H1 (cell line): ENCODE measurements around the gene PLCL2. TPM values are rescaled to one million over a fixed set of nuclear protein-coding genes. Genes with fewer than 3 reads are reported as not detected.

Experiments used
- CTCF ChIA-PET: fragments of 300-600 bp; sonication (Branson Sonifier 250); formaldehyde crosslinking; loops from one replicate; lab custom pipeline; 2021; ENCODE audit not compliant: partially characterized antibody; lab: Charles Lee
- POLR2A ChIA-PET: fragments of 300-600 bp; sonication (Branson Sonifier 250); formaldehyde crosslinking; loops from one replicate; lab custom pipeline; 2021; ENCODE audit warnings: inconsistent platforms; ENCODE audit not compliant: partially characterized antibody; lab: Charles Lee
- DNase-seq, 2 experiments: peaks; one replicate each; pipeline versions ENCODE4 v3.0.0 to v3.0.0-alpha.2; 2010 to 2022; ENCODE audit warnings: low spot score in 2 of 2, low read depth in 1 of 2, mixed read lengths in 1 of 2
- FAIRE-seq: peaks from 2 replicates; lab custom pipeline; 2011; peaks lifted over from hg19 to GRCh38; lab: Jason Lieb, UNC
- H2AFZ ChIP-seq: 2 replicates; pipeline ENCODE4 v1.8.1; 2012; ENCODE audit warnings: low read length, inconsistent platforms
- H2AK5ac ChIP-seq: 2 replicates; pipeline ENCODE4 v1.6.1; 2013; ENCODE audit warnings: low read depth, low read length
- H2BK120ac ChIP-seq: replicated peaks from 2 replicates; pipeline ENCODE3; 2013; ENCODE audit warnings: low read depth, low read length, inconsistent platforms
- H2BK12ac ChIP-seq: 2 replicates; pipeline ENCODE4 v1.6.1; 2013; ENCODE audit warnings: low read depth, low read length
- H2BK15ac ChIP-seq: 2 replicates; pipeline ENCODE4 v1.6.1; 2013; ENCODE audit warnings: low read length
- H2BK20ac ChIP-seq: 2 replicates; pipeline ENCODE4 v1.6.1; 2013; ENCODE audit warnings: low read length
- H2BK5ac ChIP-seq: 2 replicates; pipeline ENCODE4 v1.6.1; 2013; ENCODE audit warnings: low read depth, low read length
- H3K14ac ChIP-seq: 2 replicates; pipeline ENCODE4 v1.6.1; 2013; ENCODE audit warnings: inconsistent platforms; ENCODE audit not compliant: insufficient read length
- H3K18ac ChIP-seq: 2 replicates; pipeline ENCODE4 v1.6.1; 2013; ENCODE audit warnings: low read length; ENCODE audit errors: extremely low read depth
- H3K23ac ChIP-seq: 2 replicates; pipeline ENCODE4 v1.6.1; 2013; ENCODE audit warnings: inconsistent platforms; ENCODE audit not compliant: insufficient read length
- H3K23me2 ChIP-seq: 2 replicates; pipeline ENCODE4 v1.6.1; 2013; ENCODE audit warnings: low read depth, low read length
- H3K27ac ChIP-seq: 2 replicates; pipeline ENCODE4 v1.6.1; 2011; ENCODE audit warnings: low read depth, low read length, inconsistent platforms
- H3K27me3 ChIP-seq, 4 experiments: replicated peaks in 1 of 4; 1 replicate in 1 of 4; 2 replicates in 3 of 4; pipeline versions ENCODE4 v1.6.1 to v1.8.1; 2011 to 2013; ENCODE audit warnings: low read length in 3 of 4, mild to moderate bottlenecking in 3 of 4, inconsistent platforms in 2 of 4, mixed read lengths in 2 of 4, moderate library complexity in 1 of 4; ENCODE audit not compliant: control insufficient read depth in 3 of 4, insufficient read depth in 3 of 4; ENCODE audit errors: extremely low read depth in 1 of 4
- H3K36me3 ChIP-seq, 4 experiments: 2 replicates each; pipeline versions ENCODE4 v1.6.1 to v1.8.1; 2011 to 2013; ENCODE audit warnings: mild to moderate bottlenecking in 4 of 4, low read length in 3 of 4, moderate library complexity in 2 of 4, control low read depth in 1 of 4, inconsistent platforms in 1 of 4; ENCODE audit not compliant: insufficient read depth in 4 of 4, control insufficient read depth in 2 of 4
- H3K4ac ChIP-seq: replicated peaks from 2 replicates; pipeline ENCODE3; 2013; ENCODE audit warnings: low read length, low read depth, mixed read lengths, inconsistent platforms; ENCODE audit not compliant: insufficient read length
- H3K4me1 ChIP-seq, 4 experiments: replicated peaks in 1 of 4; 1 replicate in 1 of 4; 2 replicates in 3 of 4; pipeline versions ENCODE4 v1.6.1 to v1.8.1; 2011 to 2013; ENCODE audit warnings: low read length in 3 of 4, inconsistent platforms in 2 of 4, mixed read lengths in 1 of 4; ENCODE audit not compliant: insufficient read depth in 4 of 4, control insufficient read depth in 3 of 4
- H3K4me2 ChIP-seq, 2 experiments: 2 replicates each; pipeline versions ENCODE4 v1.6.1 to v1.8.1; 2011 to 2013; ENCODE audit warnings: low read depth in 2 of 2, low read length in 2 of 2, control low read depth in 1 of 2, inconsistent platforms in 1 of 2, mild to moderate bottlenecking in 1 of 2; ENCODE audit not compliant: insufficient read depth in 1 of 2
- H3K4me3 ChIP-seq, 4 experiments: fragments of 200-600, 300-600 bp in 1 of 4; sonication (generic), shearing (Covaris generic), sonication (Bioruptor Twin) in 1 of 4; 2 replicates each; pipeline versions ENCODE4 v1.5.1 to v1.8.1; 2011 to 2016; ENCODE audit warnings: low read length in 4 of 4, low read depth in 3 of 4, control low read depth in 2 of 4, inconsistent platforms in 2 of 4, mild to moderate bottlenecking in 2 of 4, mixed read lengths in 1 of 4, moderate library complexity in 1 of 4; ENCODE audit not compliant: insufficient read depth in 2 of 4; ENCODE audit errors: extremely low read depth in 1 of 4
- H3K56ac ChIP-seq: replicated peaks from 2 replicates; pipeline ENCODE3; 2013; ENCODE audit warnings: low read depth, mild to moderate bottlenecking, mixed read lengths, low read length, inconsistent platforms; ENCODE audit not compliant: insufficient read length
- H3K79me1 ChIP-seq: 2 replicates; pipeline ENCODE4 v1.6.1; 2013; ENCODE audit warnings: low read depth, low read length, control low read depth
- H3K79me2 ChIP-seq, 2 experiments: 2 replicates each; pipeline versions ENCODE4 v1.6.1 to v1.8.1; 2012 to 2013; ENCODE audit warnings: low read length in 2 of 2, mild to moderate bottlenecking in 2 of 2, inconsistent platforms in 1 of 2; ENCODE audit not compliant: insufficient read depth in 2 of 2, control insufficient read depth in 1 of 2
- H3K9ac ChIP-seq, 4 experiments: replicated peaks in 1 of 4; 1 replicate in 1 of 4; 2 replicates in 3 of 4; pipeline versions ENCODE4 v1.6.1 to v1.8.1; 2011 to 2013; ENCODE audit warnings: low read depth in 3 of 4, low read length in 3 of 4, control low read depth in 2 of 4, mild to moderate bottlenecking in 2 of 4, moderate library complexity in 2 of 4, inconsistent platforms in 1 of 4; ENCODE audit errors: extremely low read depth in 1 of 4
- H3K9me3 ChIP-seq, 2 experiments: 2 replicates each; pipeline versions ENCODE4 v1.6.1 to v1.8.1; 2012 to 2013; ENCODE audit warnings: mild to moderate bottlenecking in 2 of 2, moderate library complexity in 2 of 2, control low read depth in 1 of 2, inconsistent platforms in 1 of 2, low read depth in 1 of 2, low read length in 1 of 2, mixed read lengths in 1 of 2; ENCODE audit not compliant: insufficient read depth in 2 of 2
- H4K20me1 ChIP-seq, 2 experiments: replicated peaks in 1 of 2; 2 replicates each; pipeline versions ENCODE3 to v1.8.1; 2011 to 2013; ENCODE audit warnings: inconsistent platforms in 2 of 2, low read length in 2 of 2, mild to moderate bottlenecking in 1 of 2; ENCODE audit not compliant: insufficient read depth in 2 of 2, control insufficient read depth in 1 of 2
- H4K5ac ChIP-seq: 2 replicates; pipeline ENCODE4 v1.6.1; 2013; ENCODE audit warnings: low read length, low read depth, mixed read lengths, inconsistent platforms; ENCODE audit not compliant: insufficient read length
- H4K8ac ChIP-seq: 2 replicates; pipeline ENCODE4 v1.8.0; 2013; ENCODE audit warnings: mild to moderate bottlenecking, moderate library complexity, low read length, inconsistent platforms; ENCODE audit not compliant: insufficient read depth; ENCODE audit errors: extremely low read depth
- H4K91ac ChIP-seq: replicated peaks from 2 replicates; pipeline ENCODE3; 2013; ENCODE audit warnings: low read length, mixed read lengths, inconsistent platforms; ENCODE audit not compliant: insufficient read length
- BACH1 ChIP-seq: IDR thresholded peaks from 2 replicates; pipeline ENCODE4 v1.6.1; 2012; ENCODE audit warnings: low read length, improper control_type of control experiment
- CREB1 ChIP-seq: IDR thresholded peaks from 2 replicates; pipeline ENCODE4 v1.6.1; 2012; ENCODE audit warnings: inconsistent platforms
- CTBP2 ChIP-seq: IDR thresholded peaks from 2 replicates; pipeline ENCODE4 v1.7.0; 2011; ENCODE audit warnings: borderline replicate concordance, mild to moderate bottlenecking, moderate library complexity, mixed read lengths, low read length; ENCODE audit not compliant: insufficient read depth, insufficient read length
- EZH2 ChIP-seq: fragments of 200-600 bp; sonication (generic); IDR thresholded peaks from 2 replicates; pipeline ENCODE4 v1.7.1; 2012; ENCODE audit warnings: low read depth, mild to moderate bottlenecking, moderate library complexity, low read length, inconsistent platforms; ENCODE audit not compliant: severe bottlenecking
- FOSL1 ChIP-seq: IDR thresholded peaks from 2 replicates; pipeline ENCODE4 v1.6.1; 2011; ENCODE audit warnings: mild to moderate bottlenecking, low read depth, low read length, moderate library complexity; ENCODE audit not compliant: insufficient read depth
- GTF2F1 ChIP-seq: IDR thresholded peaks from 2 replicates; pipeline ENCODE4 v1.6.1; 2012; ENCODE audit warnings: low read depth, low read length, improper control_type of control experiment, borderline replicate concordance
- JUN ChIP-seq: IDR thresholded peaks from 2 replicates; pipeline ENCODE4 v1.6.1; 2011; ENCODE audit warnings: low read depth, mild to moderate bottlenecking, improper control_type of control experiment, low read length
- MAFK ChIP-seq: IDR thresholded peaks from 2 replicates; pipeline ENCODE4 v1.6.1; 2012; ENCODE audit warnings: low read depth, mild to moderate bottlenecking, improper control_type of control experiment, low read length
- PHF8 ChIP-seq: fragments of 200-600 bp; sonication (generic); conservative IDR thresholded peaks from 2 replicates; pipeline ENCODE4 v1.7.1; 2012; ENCODE audit warnings: low read depth, mild to moderate bottlenecking, inconsistent platforms, low read length, moderate library complexity
- RAD21 ChIP-seq, 2 experiments: IDR thresholded peaks in 1 of 2; conservative IDR thresholded peaks in 1 of 2; 2 replicates each; pipeline ENCODE4 v1.6.1; 2011; ENCODE audit warnings: low read depth in 2 of 2, low read length in 2 of 2, improper control_type of control experiment in 1 of 2, inconsistent platforms in 1 of 2, mild to moderate bottlenecking in 1 of 2, moderate library complexity in 1 of 2
- SIRT6 ChIP-seq: IDR thresholded peaks from one replicate; pipeline ENCODE4 v1.7.1; 2012; ENCODE audit warnings: low read length, inconsistent platforms
- SUZ12 ChIP-seq: fragments of 200-600 bp; sonication (generic); IDR thresholded peaks from 2 replicates; pipeline ENCODE4 v1.6.1; 2012; ENCODE audit warnings: mild to moderate bottlenecking, inconsistent platforms, low read length, moderate library complexity, mixed read lengths
- TBP ChIP-seq: IDR thresholded peaks from 2 replicates; pipeline ENCODE4 v1.6.1; 2011; ENCODE audit warnings: low read depth, low read length, improper control_type of control experiment
- TCF12 ChIP-seq: IDR thresholded peaks from 2 replicates; pipeline ENCODE4 v1.6.1; 2011; ENCODE audit warnings: low read depth, mild to moderate bottlenecking, low read length
- WGBS, 2 experiments: shearing (Covaris generic) in 1 of 2; methylation state at CpG; one replicate each; pipeline versions ENCODE4 v1.1.6 to v1.1.7; 2013 to 2015; ENCODE audit warnings: low lambda C conversion rate in 2 of 2, mixed read lengths in 2 of 2, inconsistent platforms in 1 of 2, low coverage in 1 of 2, missing lambda C conversion rate in 1 of 2; ENCODE audit not compliant: insufficient replicate concordance in 2 of 2, insufficient coverage in 1 of 2, insufficient read length in 1 of 2; ENCODE audit errors: extremely low coverage in 1 of 2, missing lambda C conversion rate in 1 of 2; 5-methylcytosine and 5-hydroxymethylcytosine counted together
- polyA plus RNA-seq, 7 experiments: library from polyadenylated mRNA; depleted of rRNA in 3 of 7; stranded (reverse) in 5 of 7; unstranded in 2 of 7; fragments of >200 nt in 5 of 7; fragments of 200-250 nt in 2 of 7; gene quantifications; 1 replicate in 5 of 7; 2 replicates in 1 of 7; 4 replicates in 1 of 7; pipeline versions ENCODE4 v1.2.1 to v1.2.3, GENCODE V29; 2011 to 2013; ENCODE audit warnings: missing spikeins in 2 of 7, mixed read lengths in 2 of 7
- total RNA-seq: library from RNA; stranded (reverse); fragmentation: NEBNext Ultra II Directional; extraction: Animal tissue kit (Norgen Biotek cat#: 25700); gene quantifications from 2 replicates; pipeline ENCODE4 v1.2.1, GENCODE V29; 2021

PLCL2 gene
- total and polyA plus RNA-seq, 2 of the 8 experiments (the other 6 are each of a cell fraction or from before 2014, with no cell fraction given), result 3.5 to 6.8 TPM

DNA sequence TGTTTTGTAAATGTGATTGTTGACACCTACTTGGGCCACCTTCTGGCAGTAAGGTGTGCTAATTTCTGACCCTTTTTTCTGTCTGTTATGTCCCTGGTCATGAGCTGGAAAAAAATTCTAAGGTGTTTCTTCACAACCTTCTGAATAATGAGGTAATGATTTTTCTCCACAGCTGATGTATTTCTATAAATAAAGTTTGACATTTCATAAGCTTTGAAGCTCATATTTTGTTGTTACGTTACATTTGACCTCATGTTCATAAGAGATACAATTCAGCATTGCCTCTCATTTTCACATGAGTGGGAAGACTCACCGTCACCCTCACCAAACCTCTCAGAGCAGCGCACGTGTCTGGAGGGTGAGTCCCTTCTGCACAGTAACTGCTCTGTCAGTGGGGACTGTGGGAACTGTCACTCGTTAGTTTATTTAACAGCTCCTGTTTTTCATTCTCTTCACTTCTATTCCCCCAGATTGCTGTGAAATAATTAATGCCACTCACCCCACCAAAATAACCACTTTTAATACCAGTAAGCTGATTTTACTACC, 140.9 kb downstream of the PLCL2 start:
- H3K4ac ChIP-seq, result no peak overlapping the region
- POLR2A ChIA-PET, result no interaction called here
- H3K23ac ChIP-seq, result no peak overlapping the region
- H3K36me3 ChIP-seq, result no peaks in the 10 kb centered on the region
- H3K27ac ChIP-seq, result no peak overlapping the region
- 91% methylated on average over 5 of the region's 5 CpGs; no CpG with 5 or more reads in 1 of the 2 experiments for WGBS, 2 experiments
- H2BK12ac ChIP-seq, result no peak overlapping the region
- DNase-seq (no peak), FAIRE-seq (no peak)
- H2AFZ ChIP-seq, result no peak overlapping the region
- H3K14ac ChIP-seq, result no peak overlapping the region
- no peak overlapping the region for H2BK15ac ChIP-seq
- H4K91ac ChIP-seq, result no peak overlapping the region
- H3K23me2 ChIP-seq, result no peaks in the 10 kb centered on the region
- no peak overlapping the region for H4K8ac ChIP-seq
- H4K20me1 ChIP-seq, result no peaks in the 10 kb centered on the region
- H3K79me1 ChIP-seq, result no peaks in the 10 kb centered on the region
- H2AK5ac ChIP-seq, result no peak overlapping the region
- no peak overlapping the region for H3K4me3 ChIP-seq
- H3K9ac ChIP-seq, result no peak overlapping the region
- no peaks in the 10 kb centered on the region for H3K27me3 ChIP-seq
- H3K4me2 ChIP-seq, result no peak overlapping the region
- H3K79me2 ChIP-seq, result no peaks in the 10 kb centered on the region
- no peak overlapping the region for H2BK5ac ChIP-seq
- no peaks in the 10 kb centered on the region for H3K9me3 ChIP-seq
- no peak overlapping the region for H3K18ac ChIP-seq
- no peak overlapping the region for H2BK120ac ChIP-seq
- H3K4me1 ChIP-seq, result no peaks in the 10 kb centered on the region
- no peak overlapping the region for H3K56ac ChIP-seq
- H2BK20ac ChIP-seq, result no peak overlapping the region
- H4K5ac ChIP-seq, result no peak overlapping the region
- CTCF ChIA-PET, result interaction anchor here (0.7 to 2.6 kb wide), 10 partner anchors 9 to 425 kb away, joined by 3 to 15 read pairs (median 3); no protein-coding TSS in a partner anchor
- TF ChIP-seq TCF12 (no peak), FOSL1 (no peak), JUN (no peak), RAD21 (IDR thresholded peaks at IDR 0.05 in 1 of 2, conservative IDR thresholded peaks at IDR 0.05 in 1 of 2; ENCODE audit: low read depth in 2 of 2, low read length in 2 of 2) (no peak), CREB1 (no peak), BACH1 (no peak), EZH2 (no peak), TBP (no peak), MAFK (no peak), CTBP2 (no peak), GTF2F1 (no peak), SIRT6 (no peak), SUZ12 (no peak), PHF8 (no peak)
